DOHH2 (cell line): Measurements from ENCODE around the gene LRRN1.

Experiments
- H3F3A ChIP-seq: fragments of 200-600 bp; sonication (generic), shearing (Covaris generic); 2 replicates; pipeline ENCODE4 v1.6.0; 2016; ENCODE audit warnings: antibody characterized with exemption, mild to moderate bottlenecking; ENCODE audit not compliant: control insufficient read depth, insufficient read depth
- H3K27ac ChIP-seq: fragments of 200-600 bp; sonication (generic); 2 replicates; pipeline ENCODE4 v1.5.1; 2014; ENCODE audit warnings: low read depth, mild to moderate bottlenecking, low read length, moderate library complexity
- H3K27me3 ChIP-seq: fragments of 200-600 bp; sonication (generic); 2 replicates; pipeline ENCODE4 v1.6.1; 2014; ENCODE audit warnings: mild to moderate bottlenecking, low read length, mixed read lengths; ENCODE audit not compliant: control insufficient read depth
- H3K36me3 ChIP-seq: fragments of 200-600 bp; sonication (generic); 2 replicates; pipeline ENCODE4 v1.6.1; 2014; ENCODE audit warnings: mild to moderate bottlenecking, low read length, moderate library complexity, mixed read lengths; ENCODE audit not compliant: control insufficient read depth
- H3K4me1 ChIP-seq: fragments of 200-600 bp; sonication (generic); 2 replicates; pipeline ENCODE4 v1.6.1; 2014; ENCODE audit warnings: mild to moderate bottlenecking, low read length, mixed read lengths; ENCODE audit not compliant: control insufficient read depth
- H3K4me2 ChIP-seq: fragments of 200-600 bp; sonication (generic); 2 replicates; pipeline ENCODE4 v1.6.0; 2014; ENCODE audit warnings: mild to moderate bottlenecking, low read length, moderate library complexity
- H3K4me3 ChIP-seq: fragments of 200-600 bp; sonication (generic); 2 replicates; pipeline ENCODE4 v1.5.1; 2014; ENCODE audit warnings: mild to moderate bottlenecking, low read length, mixed read lengths
- H3K79me2 ChIP-seq: fragments of 200-600 bp; sonication (generic); 2 replicates; pipeline ENCODE4 v1.6.1; 2014; ENCODE audit warnings: mild to moderate bottlenecking, low read length, mixed read lengths; ENCODE audit not compliant: control insufficient read depth
- H3K9me2 ChIP-seq: fragments of 200-600 bp; sonication (generic); replicated peaks from 2 replicates; pipeline ENCODE4 v1.6.1; 2014; ENCODE audit warnings: mild to moderate bottlenecking, low read length, mixed read lengths; ENCODE audit not compliant: control insufficient read depth
- H3K9me3 ChIP-seq: fragments of 200-600 bp; sonication (generic); 2 replicates; pipeline ENCODE4 v1.6.1; 2014; ENCODE audit warnings: antibody characterized with exemption, low read length, mixed read lengths; ENCODE audit not compliant: control insufficient read depth, insufficient read depth
- H4K20me1 ChIP-seq: fragments of 200-600 bp; sonication (generic); 2 replicates; pipeline ENCODE4 v1.6.0; 2014; ENCODE audit warnings: low read depth, mild to moderate bottlenecking, antibody characterized with exemption, low read length, moderate library complexity; ENCODE audit not compliant: control insufficient read depth, insufficient read depth
- CTCF ChIP-seq: fragments of 200-600 bp; sonication (generic); IDR thresholded peaks from one replicate; pipeline ENCODE4 v1.5.1; 2014; ENCODE audit warnings: antibody characterized with exemption, mild to moderate bottlenecking, low read depth, low read length; ENCODE audit not compliant: poor library complexity, severe bottlenecking
- EZH2phosphoT487 ChIP-seq: fragments of 200-600 bp; sonication (generic); IDR thresholded peaks from 2 replicates; pipeline ENCODE4 v1.6.1; 2017; ENCODE audit warnings: borderline replicate concordance, mild to moderate bottlenecking, antibody characterized with exemption, low read length, moderate library complexity, mixed read lengths

LRRN1 gene

GRCh38 chr3:3804560-3804959 is 5.3 kb downstream of the LRRN1 start:
- H3K9me3 ChIP-seq, result peaks cover 2% of the 10 kb centered on the region; the same call in 1 of the 2 replicates
- TF ChIP-seq EZH2phosphoT487 (no peak), CTCF (no peak)
- no peaks in the 10 kb centered on the region for H3K36me3 ChIP-seq
- H3K4me2 ChIP-seq, result no peak overlapping the region
- H3K27me3 ChIP-seq, result no peaks in the 10 kb centered on the region
- no peaks in the 10 kb centered on the region for H4K20me1 ChIP-seq
- no peak overlapping the region for H3K27ac ChIP-seq
- no peaks in the 10 kb centered on the region for H3K4me1 ChIP-seq
- H3K79me2 ChIP-seq, result no peaks in the 10 kb centered on the region
- no peak overlapping the region for H3K4me3 ChIP-seq
- no peaks in the 10 kb centered on the region for H3K9me2 ChIP-seq
- H3F3A ChIP-seq, result no peaks in the 10 kb centered on the region

GRCh38 chr3:3806092-3806491 is 6.9 kb downstream of the LRRN1 start:
- Histone ChIP-seq H3K9me2 (no peaks in the 10 kb centered on the region), H4K20me1 (no peaks in the 10 kb centered on the region), H3F3A (no peaks in the 10 kb centered on the region), H3K4me3 (no peak overlapping the region), H3K4me1 (no peaks in the 10 kb centered on the region), H3K27ac (no peak overlapping the region), H3K4me2 (no peak overlapping the region), H3K79me2 (no peaks in the 10 kb centered on the region), H3K27me3 (no peaks in the 10 kb centered on the region), H3K9me3 (no peaks in the 10 kb centered on the region), H3K36me3 (no peaks in the 10 kb centered on the region)
- no peak for TF ChIP-seq EZH2phosphoT487
- no peak for TF ChIP-seq CTCF

DNA sequence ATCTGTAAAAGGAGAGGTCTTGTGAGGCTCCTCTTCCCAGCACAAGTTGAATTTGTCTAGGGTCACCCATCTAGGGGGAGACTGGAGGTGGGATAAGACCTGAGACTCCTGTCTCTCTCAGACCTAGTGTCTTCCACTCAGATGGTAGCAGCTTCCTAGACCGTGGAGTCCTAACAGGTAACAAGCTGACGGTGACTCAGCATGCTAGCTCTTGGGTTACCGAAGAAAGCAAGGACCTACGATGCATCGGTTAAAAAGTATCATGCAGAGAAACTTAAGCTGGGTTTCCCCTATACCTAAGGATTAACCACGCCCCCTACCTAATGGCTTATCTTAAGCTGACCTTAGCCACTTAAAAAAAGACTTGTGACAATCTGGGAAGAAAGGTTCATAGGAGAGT is 7.6 kb downstream of the LRRN1 start:
- H3K79me2 ChIP-seq, result no peaks in the 10 kb centered on the region
- no peaks in the 10 kb centered on the region for H3K36me3 ChIP-seq
- H3K9me2 ChIP-seq, result no peaks in the 10 kb centered on the region
- H3K27me3 ChIP-seq, result no peaks in the 10 kb centered on the region
- H3K4me1 ChIP-seq, result no peaks in the 10 kb centered on the region
- no peak for TF ChIP-seq EZH2phosphoT487
- TF ChIP-seq CTCF, result no peak
- H3K4me2 ChIP-seq, result no peak overlapping the region
- no peak overlapping the region for H3K4me3 ChIP-seq
- no peaks in the 10 kb centered on the region for H3F3A ChIP-seq
- no peak overlapping the region for H3K27ac ChIP-seq
- no peaks in the 10 kb centered on the region for H3K9me3 ChIP-seq
- H4K20me1 ChIP-seq, result no peaks in the 10 kb centered on the region

DNA sequence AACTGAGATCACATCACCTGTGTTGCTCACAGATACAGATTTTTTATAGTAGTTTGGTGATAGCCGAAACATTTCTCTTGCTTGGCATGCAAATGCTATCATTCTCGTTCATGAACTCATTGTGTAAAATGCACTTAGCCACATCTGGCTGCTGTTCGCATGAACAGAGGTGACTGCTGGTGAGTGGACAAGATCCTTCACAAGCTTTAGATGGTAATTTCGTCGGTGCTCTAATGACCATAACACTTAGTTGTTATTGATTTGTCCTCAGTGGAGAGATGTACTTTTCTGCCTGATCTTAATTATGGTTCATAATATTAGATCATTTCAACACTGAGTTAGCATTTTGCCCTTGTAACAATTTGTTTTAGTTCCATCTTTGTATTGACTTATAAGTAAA is 13.8 kb downstream of the LRRN1 start:
- Histone ChIP-seq H3F3A (no peaks in the 10 kb centered on the region), H3K79me2 (no peaks in the 10 kb centered on the region), H3K4me3 (no peak overlapping the region), H3K4me2 (no peak overlapping the region), H4K20me1 (no peaks in the 10 kb centered on the region), H3K9me3 (no peaks in the 10 kb centered on the region), H3K27me3 (no peaks in the 10 kb centered on the region), H3K4me1 (no peaks in the 10 kb centered on the region), H3K27ac (no peak overlapping the region), H3K9me2 (no peaks in the 10 kb centered on the region), H3K36me3 (no peaks in the 10 kb centered on the region)
- TF ChIP-seq EZH2phosphoT487, result no peak
- TF ChIP-seq CTCF, result no peak
